ENCODE results near the gene EEF1G. TPM values are rescaled to one million over a fixed set of nuclear protein-coding genes. Genes with fewer than 3 reads are reported as not detected.

Gene EEF1G
- total RNA-seq, 1 experiment from 2014 or later, result 1,119 TPM

DNA sequence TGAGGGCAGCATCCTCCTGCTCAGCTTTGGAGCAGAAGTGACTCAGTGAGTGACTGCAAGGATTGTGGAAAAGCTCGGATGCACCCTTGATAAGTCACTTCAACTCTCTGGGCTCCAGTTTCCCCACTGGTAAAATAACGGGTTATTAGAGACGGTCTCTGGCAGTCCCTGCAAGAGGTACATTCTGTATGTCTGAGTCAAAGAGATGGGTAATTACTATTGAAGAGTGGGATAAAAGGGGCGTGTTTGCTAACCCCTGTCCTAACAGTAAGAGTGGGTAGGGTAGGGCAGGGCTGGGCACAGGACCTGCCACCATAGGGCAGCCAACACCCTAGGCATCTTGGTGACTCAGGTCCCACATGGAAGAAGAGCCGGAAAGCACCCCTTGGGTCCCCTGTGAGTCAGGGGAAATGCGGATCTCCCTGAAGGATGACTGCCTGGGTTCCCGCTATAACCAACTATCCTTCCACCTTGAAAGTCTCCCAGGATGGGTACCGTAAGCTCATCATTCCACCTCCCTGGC, 19.8 kb downstream of the EEF1G start:
- no peak for TF ChIP-seq TCF7L2 (IDR thresholded peaks at IDR 0.05; ENCODE audit: low read depth, low read length)
- TF ChIP-seq, protein P1, sequence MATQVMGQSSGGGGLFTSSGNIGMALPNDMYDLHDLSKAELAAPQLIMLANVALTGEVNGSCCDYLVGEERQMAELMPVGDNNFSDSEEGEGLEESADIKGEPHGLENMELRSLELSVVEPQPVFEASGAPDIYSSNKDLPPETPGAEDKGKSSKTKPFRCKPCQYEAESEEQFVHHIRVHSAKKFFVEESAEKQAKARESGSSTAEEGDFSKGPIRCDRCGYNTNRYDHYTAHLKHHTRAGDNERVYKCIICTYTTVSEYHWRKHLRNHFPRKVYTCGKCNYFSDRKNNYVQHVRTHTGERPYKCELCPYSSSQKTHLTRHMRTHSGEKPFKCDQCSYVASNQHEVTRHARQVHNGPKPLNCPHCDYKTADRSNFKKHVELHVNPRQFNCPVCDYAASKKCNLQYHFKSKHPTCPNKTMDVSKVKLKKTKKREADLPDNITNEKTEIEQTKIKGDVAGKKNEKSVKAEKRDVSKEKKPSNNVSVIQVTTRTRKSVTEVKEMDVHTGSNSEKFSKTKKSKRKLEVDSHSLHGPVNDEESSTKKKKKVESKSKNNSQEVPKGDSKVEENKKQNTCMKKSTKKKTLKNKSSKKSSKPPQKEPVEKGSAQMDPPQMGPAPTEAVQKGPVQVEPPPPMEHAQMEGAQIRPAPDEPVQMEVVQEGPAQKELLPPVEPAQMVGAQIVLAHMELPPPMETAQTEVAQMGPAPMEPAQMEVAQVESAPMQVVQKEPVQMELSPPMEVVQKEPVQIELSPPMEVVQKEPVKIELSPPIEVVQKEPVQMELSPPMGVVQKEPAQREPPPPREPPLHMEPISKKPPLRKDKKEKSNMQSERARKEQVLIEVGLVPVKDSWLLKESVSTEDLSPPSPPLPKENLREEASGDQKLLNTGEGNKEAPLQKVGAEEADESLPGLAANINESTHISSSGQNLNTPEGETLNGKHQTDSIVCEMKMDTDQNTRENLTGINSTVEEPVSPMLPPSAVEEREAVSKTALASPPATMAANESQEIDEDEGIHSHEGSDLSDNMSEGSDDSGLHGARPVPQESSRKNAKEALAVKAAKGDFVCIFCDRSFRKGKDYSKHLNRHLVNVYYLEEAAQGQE (IDR thresholded peaks at IDR 0.05; ENCODE audit: insufficient read depth in 1 of 2, low read depth in 2 of 2, low read length in 1 of 2), result no peak
- TF ChIP-seq SIN3A (IDR thresholded peaks at IDR 0.05; ENCODE audit: borderline replicate concordance, insufficient read depth, low read depth, low read length), result no peak
- TF ChIP-seq POLR2AphosphoS5 (IDR thresholded peaks at IDR 0.05; ENCODE audit: low read depth, low read length), result no peak
- TF ChIP-seq, protein P2, sequence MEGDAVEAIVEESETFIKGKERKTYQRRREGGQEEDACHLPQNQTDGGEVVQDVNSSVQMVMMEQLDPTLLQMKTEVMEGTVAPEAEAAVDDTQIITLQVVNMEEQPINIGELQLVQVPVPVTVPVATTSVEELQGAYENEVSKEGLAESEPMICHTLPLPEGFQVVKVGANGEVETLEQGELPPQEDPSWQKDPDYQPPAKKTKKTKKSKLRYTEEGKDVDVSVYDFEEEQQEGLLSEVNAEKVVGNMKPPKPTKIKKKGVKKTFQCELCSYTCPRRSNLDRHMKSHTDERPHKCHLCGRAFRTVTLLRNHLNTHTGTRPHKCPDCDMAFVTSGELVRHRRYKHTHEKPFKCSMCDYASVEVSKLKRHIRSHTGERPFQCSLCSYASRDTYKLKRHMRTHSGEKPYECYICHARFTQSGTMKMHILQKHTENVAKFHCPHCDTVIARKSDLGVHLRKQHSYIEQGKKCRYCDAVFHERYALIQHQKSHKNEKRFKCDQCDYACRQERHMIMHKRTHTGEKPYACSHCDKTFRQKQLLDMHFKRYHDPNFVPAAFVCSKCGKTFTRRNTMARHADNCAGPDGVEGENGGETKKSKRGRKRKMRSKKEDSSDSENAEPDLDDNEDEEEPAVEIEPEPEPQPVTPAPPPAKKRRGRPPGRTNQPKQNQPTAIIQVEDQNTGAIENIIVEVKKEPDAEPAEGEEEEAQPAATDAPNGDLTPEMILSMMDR (IDR thresholded peaks at IDR 0.05), result no peak
- H3K36me3 ChIP-seq (ENCODE audit: control insufficient read depth, insufficient read depth, low read length), result peaks cover under 1% of the 10 kb centered on the region; the same call in 1 of the 2 replicates
- no peaks in the 10 kb centered on the region for H3K9me3 ChIP-seq (ENCODE audit: control insufficient read depth, insufficient read depth, low read depth, low read length)
- BruUV-seq (replicated peaks), result no TSS peak
- in situ Hi-C loops (cut with HindIII; ENCODE audit: low pct_unique_long_range_greater_than_20kb, low sequenced_read_pairs), result no loop called here
- H3K4me1 ChIP-seq (ENCODE audit: control insufficient read depth, insufficient read depth, low read length), result peaks cover 88% of the 10 kb centered on the region
- ATAC-seq, result peak; percentile 22
- intact Hi-C loops (cut with micrococcal nuclease; ENCODE audit: unreplicated experiment), result no loop called here
- ChIA-PET CTCF (interaction anchor here (0.7 kb wide), 1 partner anchor 130 kb away, joined by 6 read pairs; no protein-coding TSS in a partner anchor), POLR2A (interaction anchor here (0.6 to 1.0 kb wide), 2 partner anchors 70 to 114 kb away, joined by 3 to 5 read pairs; no protein-coding TSS in a partner anchor)
- H3K27me3 ChIP-seq (ENCODE audit: control insufficient read depth, insufficient read depth, low read length), result no peaks in the 10 kb centered on the region
- peak overlapping the region in 1 of 2 experiments; percentile 47; a peak in 2 of 4 replicates for H3K4me3 ChIP-seq (ENCODE audit: low read depth in 2 of 2, low read length in 2 of 2)
- H3K27ac ChIP-seq (ENCODE audit: low read length), result peak overlapping the region; percentile 94
- DNase-seq (ENCODE audit: low read depth, low spot score), result peak; percentile 85

DNA sequence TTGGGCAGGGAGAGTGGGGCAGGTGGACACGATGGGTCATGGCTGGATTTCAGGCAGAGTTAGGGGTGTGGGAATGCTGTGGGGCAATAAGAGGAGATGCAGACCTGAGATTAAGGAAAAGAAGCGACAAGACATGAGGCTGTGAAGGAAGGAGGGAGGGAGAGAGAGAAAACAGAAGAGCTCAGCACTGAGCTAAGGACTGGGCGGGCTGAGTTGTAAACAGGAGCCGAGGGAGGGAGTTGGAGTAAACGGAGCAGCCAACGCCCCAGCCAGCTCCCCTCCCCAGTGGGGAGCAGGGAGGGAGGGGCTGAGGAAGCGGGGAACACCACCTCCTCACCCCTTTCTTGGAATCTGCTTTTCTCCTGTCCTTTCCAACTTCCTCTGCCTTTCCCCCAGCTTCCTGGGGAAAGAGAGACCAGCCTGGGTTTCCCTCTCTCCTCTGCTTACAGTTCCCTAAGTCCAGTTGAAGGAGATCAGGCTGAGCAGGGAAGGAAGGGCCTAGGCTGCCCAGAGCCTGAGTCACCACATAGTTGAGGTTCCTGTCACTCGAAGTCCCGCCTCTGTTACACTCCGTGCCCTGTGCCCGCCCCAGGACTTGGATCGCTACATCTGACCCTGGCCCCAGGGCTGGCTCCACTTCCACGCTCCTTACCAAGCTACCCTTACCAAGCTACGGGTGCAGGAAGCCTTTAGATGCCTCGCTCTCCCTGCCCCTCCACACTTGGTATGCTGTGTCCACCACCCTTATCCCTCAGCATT, 20.4 kb downstream of the EEF1G start:
- intact Hi-C loops (cut with micrococcal nuclease; ENCODE audit: unreplicated experiment) (no loop called here), in situ Hi-C loops (cut with HindIII; ENCODE audit: low pct_unique_long_range_greater_than_20kb, low sequenced_read_pairs) (no loop called here)
- BruUV-seq (replicated peaks), result TSS peak; percentile 81
- ChIA-PET POLR2A (interaction anchor here (0.5 to 1.4 kb wide), 8 partner anchors 10 to 176 kb away, joined by 3 to 8 read pairs (median 4); no protein-coding TSS in a partner anchor), CTCF (interaction anchor here (1.0 to 2.3 kb wide), 2 partner anchors 10 to 159 kb away, joined by 3 to 13 read pairs; no protein-coding TSS in a partner anchor)
- peak; percentile 30; the same call in 1 of the 2 replicates for TF ChIP-seq TCF7L2 (IDR thresholded peaks at IDR 0.05; ENCODE audit: low read depth, low read length)
- TF ChIP-seq POLR2AphosphoS5 (IDR thresholded peaks at IDR 0.05; ENCODE audit: low read depth, low read length), result peak; percentile 74
- no peak; the same call in 1 of the 2 replicates for TF ChIP-seq SIN3A (IDR thresholded peaks at IDR 0.05; ENCODE audit: borderline replicate concordance, insufficient read depth, low read depth, low read length)
- ATAC-seq (peak; percentile 83), DNase-seq (ENCODE audit: low read depth, low spot score) (peak; percentile 87)
- Histone ChIP-seq H3K27ac (ENCODE audit: low read length) (peak overlapping the region; percentile 94), H3K4me3 (ENCODE audit: low read depth in 2 of 2, low read length in 2 of 2) (peak overlapping the region; percentile 5 to 47; a peak in 3 of 4 replicates), H3K27me3 (ENCODE audit: control insufficient read depth, insufficient read depth, low read length) (no peaks in the 10 kb centered on the region), H3K36me3 (ENCODE audit: control insufficient read depth, insufficient read depth, low read length) (no peaks in the 10 kb centered on the region; the same call in 1 of the 2 replicates), H3K9me3 (ENCODE audit: control insufficient read depth, insufficient read depth, low read depth, low read length) (no peaks in the 10 kb centered on the region), H3K4me1 (ENCODE audit: control insufficient read depth, insufficient read depth, low read length) (peaks cover 88% of the 10 kb centered on the region)
